Endothelial cell (in vitro differentiated cells): ENCODE data around the gene SEMA3B. TPM values are rescaled to one million over a fixed set of nuclear protein-coding genes. Genes with fewer than 3 reads are reported as not detected.

Experiments used
- DNase-seq: peaks from one replicate; pipeline ENCODE4 v3.0.0; 2021; ENCODE audit warnings: low spot score
- H3K27ac Mint-ChIP-seq: one replicate; pipeline ENCODE4 v1.8.0; 2021; ENCODE audit warnings: mixed read lengths, inconsistent platforms; ENCODE audit not compliant: unreplicated experiment
- H3K27me3 Mint-ChIP-seq: one replicate; pipeline ENCODE4 v1.8.0; 2021; ENCODE audit warnings: mild to moderate bottlenecking, moderate library complexity, mixed read lengths, inconsistent platforms; ENCODE audit not compliant: unreplicated experiment
- H3K36me3 Mint-ChIP-seq: one replicate; pipeline ENCODE4 v1.8.0; 2021; ENCODE audit warnings: mild to moderate bottlenecking, low read depth, mixed read lengths, inconsistent platforms; ENCODE audit not compliant: unreplicated experiment
- H3K4me1 Mint-ChIP-seq: one replicate; pipeline ENCODE4 v1.8.0; 2021; ENCODE audit warnings: mild to moderate bottlenecking, mixed read lengths, inconsistent platforms; ENCODE audit not compliant: unreplicated experiment
- H3K4me3 Mint-ChIP-seq: one replicate; pipeline ENCODE4 v1.8.0; 2021; ENCODE audit warnings: mild to moderate bottlenecking, mixed read lengths, inconsistent platforms; ENCODE audit not compliant: unreplicated experiment
- H3K9me3 Mint-ChIP-seq: one replicate; pipeline ENCODE4 v1.8.0; 2021; ENCODE audit warnings: mixed read lengths, inconsistent platforms; ENCODE audit not compliant: unreplicated experiment
- CTCF ChIP-seq: fragments of 200-600 bp; sonication (generic); IDR thresholded peaks from one replicate; pipeline ENCODE4 v1.5.0; 2021; ENCODE audit warnings: antibody characterized with exemption; ENCODE audit not compliant: unreplicated experiment
- total RNA-seq: library from RNA; stranded (reverse); fragmentation: NEBNext Ultra II Directional; extraction: Animal tissue kit (Norgen Biotek cat#: 25700); gene quantifications from one replicate; pipeline ENCODE4 v1.2.1, GENCODE V29; 2021; ENCODE audit not compliant: unreplicated experiment

SEMA3B gene
- total RNA-seq, 1 donor from 2014 or later: 1.7 TPM

GRCh38 chr3:50288387-50289007, 19.6 kb downstream of the SEMA3B start:
- DNase-seq: no peak
- Mint-ChIP-seq H3K36me3 (peaks cover 10% of the 10 kb centered on the region), H3K27ac (no peak overlapping the region), H3K9me3 (no peaks in the 10 kb centered on the region), H3K4me1 (peaks cover 12% of the 10 kb centered on the region), H3K4me3 (no peak overlapping the region), H3K27me3 (peaks cover 15% of the 10 kb centered on the region)
- no peak for TF ChIP-seq CTCF

DNA sequence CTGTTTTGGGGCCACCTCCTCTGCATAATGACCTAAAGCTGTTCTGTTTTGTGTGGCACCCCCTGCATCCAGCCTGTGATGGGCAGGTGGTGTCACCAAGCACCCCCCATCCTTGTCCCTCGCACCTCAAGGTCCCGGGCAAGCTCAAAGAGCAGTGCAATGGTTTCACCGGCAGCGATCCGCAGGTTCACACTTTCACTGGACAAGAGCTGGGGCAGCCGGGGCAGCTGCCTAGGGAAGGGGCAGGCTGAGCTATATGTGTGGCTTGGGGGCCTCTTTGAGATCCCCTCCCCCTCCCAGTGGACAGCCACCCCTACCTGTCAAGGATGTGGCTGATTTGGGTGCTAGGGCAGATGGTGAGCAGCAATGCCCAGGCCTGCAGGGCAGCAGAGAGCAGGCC, 20.2 kb downstream of the SEMA3B start:
- H3K4me3 Mint-ChIP-seq: no peak overlapping the region
- H3K4me1 Mint-ChIP-seq: peaks cover 12% of the 10 kb centered on the region
- DNase-seq: no peak
- no peak for TF ChIP-seq CTCF
- no peaks in the 10 kb centered on the region for H3K9me3 Mint-ChIP-seq
- H3K27ac Mint-ChIP-seq: no peak overlapping the region
- H3K27me3 Mint-ChIP-seq: peaks cover 15% of the 10 kb centered on the region
- H3K36me3 Mint-ChIP-seq: peaks cover 10% of the 10 kb centered on the region

GRCh38 chr3:50290161-50290641, 21.3 kb downstream of the SEMA3B start:
- peaks cover 12% of the 10 kb centered on the region for H3K4me1 Mint-ChIP-seq
- H3K4me3 Mint-ChIP-seq: peak overlapping the region; percentile 51
- no peaks in the 10 kb centered on the region for H3K9me3 Mint-ChIP-seq
- H3K36me3 Mint-ChIP-seq: peaks cover 10% of the 10 kb centered on the region
- TF ChIP-seq CTCF: no peak
- H3K27me3 Mint-ChIP-seq: peaks cover 15% of the 10 kb centered on the region
- DNase-seq: no peak
- no peak overlapping the region for H3K27ac Mint-ChIP-seq

- Mint-ChIP-seq H3K36me3 (peaks cover 4% of the 10 kb centered on the region), H3K27ac (peak within 1 kb of the TSS; percentile 83), H3K4me3 (peak within 1 kb of the TSS; percentile 92), H3K9me3 (no peaks in the 10 kb centered on the region), H3K4me1 (peaks cover 12% of the 10 kb centered on the region), H3K27me3 (peaks cover 11% of the 10 kb centered on the region)
- DNase-seq: peak; percentile 93
- TF ChIP-seq CTCF: no peak
These were observed 23.5 kb downstream of the SEMA3B start, which contains the start of gene IFRD2 for GRCh38 chr3:50292159-50293078. TSS of gene IFRD2 (minus strand) at chr3:50292429. CDS start at chr3:50292274, 155 bp downstream.
